ENCODE data around the gene LEPR.
A peak's percentile ranks its signal among the peaks of the same experiment; 100 is the strongest.

The LEPR gene

DNA sequence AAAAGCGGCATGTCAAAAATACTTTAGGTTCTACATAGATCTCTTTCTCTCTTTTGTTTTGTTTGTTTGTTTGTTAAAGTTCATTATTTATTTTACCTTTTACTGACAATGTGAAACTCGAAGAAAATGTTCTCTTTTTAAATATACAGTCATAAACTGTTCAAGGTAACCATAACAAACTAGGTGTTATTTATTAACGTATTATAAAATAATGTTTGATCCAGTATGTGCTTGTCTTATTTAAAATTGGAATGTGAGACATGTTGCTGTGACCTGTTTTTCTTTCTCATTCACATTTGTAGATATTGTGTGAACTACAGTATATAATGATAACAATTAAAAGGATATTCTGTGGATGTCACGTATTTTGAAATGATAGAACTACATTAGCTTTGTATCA is 5.9 kb upstream of the LEPR start:
- H3K36me3 ChIP-seq (replicated peaks; ENCODE audit: insufficient read depth, low read length) = no peaks in the 10 kb centered on the region
- H3K4me2 ChIP-seq (ENCODE audit: low read depth, low read length) = no peak overlapping the region
- H4K20me1 ChIP-seq (ENCODE audit: insufficient read depth, low read length) = no peaks in the 10 kb centered on the region
- no peak overlapping the region for H3K9ac ChIP-seq (ENCODE audit: low read length)
- H3K4me3 ChIP-seq (ENCODE audit: low read length) = no peak overlapping the region
- DNase-seq = no peak
- peaks cover 14% of the 10 kb centered on the region for H3K4me1 ChIP-seq (ENCODE audit: low read length)
- H3K9me3 ChIP-seq (replicated peaks; ENCODE audit: insufficient read depth, low read length) = no peaks in the 10 kb centered on the region
- TF ChIP-seq EZH2 (optimal IDR thresholded peaks at IDR 0.05; ENCODE audit: low read depth, low read length) (no peak), EZH2phosphoT487 (IDR thresholded peaks at IDR 0.05; ENCODE audit: low read length) (no peak)
- TF ChIP-seq, protein P1, sequence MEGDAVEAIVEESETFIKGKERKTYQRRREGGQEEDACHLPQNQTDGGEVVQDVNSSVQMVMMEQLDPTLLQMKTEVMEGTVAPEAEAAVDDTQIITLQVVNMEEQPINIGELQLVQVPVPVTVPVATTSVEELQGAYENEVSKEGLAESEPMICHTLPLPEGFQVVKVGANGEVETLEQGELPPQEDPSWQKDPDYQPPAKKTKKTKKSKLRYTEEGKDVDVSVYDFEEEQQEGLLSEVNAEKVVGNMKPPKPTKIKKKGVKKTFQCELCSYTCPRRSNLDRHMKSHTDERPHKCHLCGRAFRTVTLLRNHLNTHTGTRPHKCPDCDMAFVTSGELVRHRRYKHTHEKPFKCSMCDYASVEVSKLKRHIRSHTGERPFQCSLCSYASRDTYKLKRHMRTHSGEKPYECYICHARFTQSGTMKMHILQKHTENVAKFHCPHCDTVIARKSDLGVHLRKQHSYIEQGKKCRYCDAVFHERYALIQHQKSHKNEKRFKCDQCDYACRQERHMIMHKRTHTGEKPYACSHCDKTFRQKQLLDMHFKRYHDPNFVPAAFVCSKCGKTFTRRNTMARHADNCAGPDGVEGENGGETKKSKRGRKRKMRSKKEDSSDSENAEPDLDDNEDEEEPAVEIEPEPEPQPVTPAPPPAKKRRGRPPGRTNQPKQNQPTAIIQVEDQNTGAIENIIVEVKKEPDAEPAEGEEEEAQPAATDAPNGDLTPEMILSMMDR (IDR thresholded peaks at IDR 0.05; ENCODE audit: low read length) = no peak
- no peaks in the 10 kb centered on the region for H3K27me3 ChIP-seq (replicated peaks; ENCODE audit: insufficient read depth, low read length)
- no peak overlapping the region for H3K27ac ChIP-seq (ENCODE audit: low read length)
- peaks cover 9% of the 10 kb centered on the region for H3F3A ChIP-seq (ENCODE audit: insufficient read depth, low read length)
- no peaks in the 10 kb centered on the region for H3K9me2 ChIP-seq (replicated peaks; ENCODE audit: insufficient read depth, low read length)
- H3K79me2 ChIP-seq (ENCODE audit: low read length) = no peaks in the 10 kb centered on the region
- no peak overlapping the region for H2AFZ ChIP-seq (ENCODE audit: low read length)

DNA sequence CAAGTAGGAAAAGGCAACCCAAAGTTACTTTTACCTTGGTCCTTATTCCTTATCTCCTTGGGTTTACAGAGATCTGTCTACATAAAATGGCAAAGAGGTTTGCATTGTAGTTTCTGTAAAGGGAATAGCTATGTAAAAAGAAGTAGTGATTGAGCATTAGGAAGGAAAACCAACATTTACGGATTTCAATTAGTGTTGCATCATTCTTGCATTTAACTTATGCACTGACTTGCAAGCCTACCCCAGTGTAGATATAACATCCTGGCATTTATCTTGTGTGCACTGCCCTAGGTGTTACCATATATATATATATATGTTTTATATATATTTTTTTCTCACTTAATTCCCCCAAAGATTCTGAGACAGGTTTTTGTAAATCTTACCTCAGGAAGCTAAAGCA is 3.7 kb upstream of the LEPR start:
- Histone ChIP-seq H3K27ac (ENCODE audit: low read length) (no peak overlapping the region), H3K9me2 (replicated peaks; ENCODE audit: insufficient read depth, low read length) (no peaks in the 10 kb centered on the region), H3K9me3 (replicated peaks; ENCODE audit: insufficient read depth, low read length) (no peaks in the 10 kb centered on the region), H3F3A (ENCODE audit: insufficient read depth, low read length) (peaks cover 17% of the 10 kb centered on the region), H4K20me1 (ENCODE audit: insufficient read depth, low read length) (no peaks in the 10 kb centered on the region), H3K4me2 (ENCODE audit: low read depth, low read length) (no peak overlapping the region), H2AFZ (ENCODE audit: low read length) (no peak overlapping the region), H3K4me3 (ENCODE audit: low read length) (no peak overlapping the region), H3K9ac (ENCODE audit: low read length) (no peak overlapping the region), H3K27me3 (replicated peaks; ENCODE audit: insufficient read depth, low read length) (no peaks in the 10 kb centered on the region), H3K79me2 (ENCODE audit: low read length) (peaks cover 9% of the 10 kb centered on the region), H3K4me1 (ENCODE audit: low read length) (peaks cover 17% of the 10 kb centered on the region), H3K36me3 (replicated peaks; ENCODE audit: insufficient read depth, low read length) (no peaks in the 10 kb centered on the region)
- no peak for DNase-seq
- no peak for TF ChIP-seq EZH2phosphoT487 (IDR thresholded peaks at IDR 0.05; ENCODE audit: low read length)
- TF ChIP-seq EZH2 (optimal IDR thresholded peaks at IDR 0.05; ENCODE audit: low read depth, low read length) = no peak

DNA sequence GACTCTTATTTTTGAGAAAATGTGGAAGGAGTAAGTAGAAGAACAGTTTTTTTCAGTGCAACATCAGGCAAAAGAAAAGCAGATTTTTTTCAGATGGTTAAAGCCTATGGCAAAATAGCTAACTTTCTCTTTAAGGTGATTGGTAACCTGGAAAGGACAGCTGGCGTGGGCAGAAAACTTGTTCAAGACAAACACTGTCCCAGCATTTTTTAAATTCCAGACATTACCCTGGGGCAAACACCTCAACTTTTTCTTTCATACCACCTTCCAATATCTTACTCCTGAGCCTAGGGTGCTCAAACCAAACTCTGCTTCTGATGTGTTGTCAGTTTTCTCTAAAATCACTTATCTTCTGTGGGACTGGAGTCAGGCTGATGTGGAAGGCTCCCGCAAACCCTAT is 2.7 kb upstream of the LEPR start:
- Histone ChIP-seq H4K20me1 (ENCODE audit: insufficient read depth, low read length) (no peaks in the 10 kb centered on the region), H3K9ac (ENCODE audit: low read length) (no peak overlapping the region), H3K27ac (ENCODE audit: low read length) (no peak overlapping the region), H3K4me3 (ENCODE audit: low read length) (no peak overlapping the region), H3K9me3 (replicated peaks; ENCODE audit: insufficient read depth, low read length) (no peaks in the 10 kb centered on the region), H2AFZ (ENCODE audit: low read length) (no peak overlapping the region), H3K27me3 (replicated peaks; ENCODE audit: insufficient read depth, low read length) (no peaks in the 10 kb centered on the region), H3K4me1 (ENCODE audit: low read length) (peaks cover 17% of the 10 kb centered on the region), H3K9me2 (replicated peaks; ENCODE audit: insufficient read depth, low read length) (no peaks in the 10 kb centered on the region), H3K79me2 (ENCODE audit: low read length) (peaks cover 18% of the 10 kb centered on the region), H3K4me2 (ENCODE audit: low read depth, low read length) (no peak overlapping the region), H3K36me3 (replicated peaks; ENCODE audit: insufficient read depth, low read length) (no peaks in the 10 kb centered on the region), H3F3A (ENCODE audit: insufficient read depth, low read length) (peaks cover 17% of the 10 kb centered on the region)
- TF ChIP-seq EZH2 (optimal IDR thresholded peaks at IDR 0.05; ENCODE audit: low read depth, low read length) (no peak), EZH2phosphoT487 (IDR thresholded peaks at IDR 0.05; ENCODE audit: low read length) (no peak)
- TF ChIP-seq, protein P1 (IDR thresholded peaks at IDR 0.05; ENCODE audit: low read length) = no peak
- DNase-seq = no peak

DNA sequence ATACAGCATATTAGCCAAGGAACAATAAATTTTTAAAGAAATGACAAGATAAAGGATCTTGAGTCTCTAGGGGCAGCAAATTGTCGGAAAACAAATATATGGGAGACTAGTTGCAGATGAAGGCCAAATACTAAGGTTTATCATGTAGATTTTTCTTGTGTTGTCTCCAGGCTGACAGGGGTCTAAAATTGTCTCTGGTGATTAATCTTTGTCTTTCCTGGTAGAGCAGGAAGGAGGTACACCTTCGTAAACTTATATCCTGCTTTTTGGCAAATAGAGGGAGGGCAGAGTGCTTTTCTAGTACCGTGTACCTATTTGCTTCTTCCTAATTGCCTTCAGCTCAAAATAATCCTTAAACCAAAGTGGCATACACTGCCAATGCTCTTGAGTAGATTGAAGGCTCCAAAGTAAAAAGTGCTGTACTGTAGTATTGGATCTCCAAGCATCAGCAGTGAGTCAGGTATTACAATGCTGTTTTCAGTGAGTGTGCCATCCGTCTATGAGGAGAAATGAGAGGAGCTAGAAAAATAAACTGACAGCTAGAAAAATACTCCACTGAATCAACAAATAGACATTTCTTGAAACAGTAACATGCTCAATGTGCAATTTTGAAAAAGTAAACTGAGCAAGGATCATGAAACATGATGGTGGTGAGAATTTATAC is 1.8 kb upstream of the LEPR start:
- no peak for TF ChIP-seq EZH2phosphoT487 (IDR thresholded peaks at IDR 0.05; ENCODE audit: low read length)
- TF ChIP-seq, protein P1 (IDR thresholded peaks at IDR 0.05; ENCODE audit: low read length) = no peak
- TF ChIP-seq EZH2 (optimal IDR thresholded peaks at IDR 0.05; ENCODE audit: low read depth, low read length) = no peak
- Histone ChIP-seq H2AFZ (ENCODE audit: low read length) (peak overlapping the region; percentile 99), H3K27ac (ENCODE audit: low read length) (peak overlapping the region; percentile 83; the same call in 1 of the 2 replicates), H3K4me1 (ENCODE audit: low read length) (peaks cover 17% of the 10 kb centered on the region), H3K9me2 (replicated peaks; ENCODE audit: insufficient read depth, low read length) (no peaks in the 10 kb centered on the region), H3K79me2 (ENCODE audit: low read length) (peaks cover 25% of the 10 kb centered on the region), H3K4me2 (ENCODE audit: low read depth, low read length) (peak overlapping the region; percentile 90), H3F3A (ENCODE audit: insufficient read depth, low read length) (peaks cover 17% of the 10 kb centered on the region), H4K20me1 (ENCODE audit: insufficient read depth, low read length) (no peaks in the 10 kb centered on the region), H3K27me3 (replicated peaks; ENCODE audit: insufficient read depth, low read length) (no peaks in the 10 kb centered on the region), H3K9me3 (replicated peaks; ENCODE audit: insufficient read depth, low read length) (no peaks in the 10 kb centered on the region), H3K36me3 (replicated peaks; ENCODE audit: insufficient read depth, low read length) (no peaks in the 10 kb centered on the region), H3K9ac (ENCODE audit: low read length) (peak overlapping the region; percentile 80; the same call in 1 of the 2 replicates), H3K4me3 (ENCODE audit: low read length) (peak overlapping the region; percentile 92)
- no peak for DNase-seq
